ENCODE data around the gene FKBP7. TPM values are rescaled to one million over a fixed set of nuclear protein-coding genes. Genes with fewer than 3 reads are reported as not detected.

The FKBP7 gene
- total RNA-seq, 1 experiment from 2014 or later = 4.8 TPM

GRCh38 chr2:178485356-178485755 is 7.0 kb upstream of the FKBP7 start:
- H3K79me2 ChIP-seq (ENCODE audit: insufficient read depth, low read length) = peaks cover 3% of the 10 kb centered on the region; the same call in 1 of the 2 replicates
- WGBS (ENCODE audit: extremely low coverage, insufficient read length, low lambda C conversion rate) = no CpG with 5 or more reads among the region's 3 CpGs

More at GRCh38 chr2:178485356-178485755, 7.0 kb upstream of the FKBP7 start:
- peaks cover 0 to 10% (median 4%) of the 10 kb centered on the region in 3 experiments; a peak in 3 of 7 replicates for H3K36me3 Mint-ChIP-seq (ENCODE audit: insufficient read depth in 1 of 3, low read depth in 3 of 3)
- no peak overlapping the region for H3K4ac ChIP-seq (ENCODE audit: low read depth, low read length)
- H3K9ac ChIP-seq (ENCODE audit: extremely low read depth, insufficient read length, low read length) = no peak overlapping the region
- no peaks in the 10 kb centered on the region for H3K9me3 ChIP-seq (ENCODE audit: control insufficient read depth, low read depth, low read length)
- H2AK5ac ChIP-seq (ENCODE audit: insufficient read length, low read length) = no peak overlapping the region
- H3T11ph ChIP-seq (ENCODE audit: low read length) = no peak overlapping the region
- H3K27ac Mint-ChIP-seq = no peak overlapping the region
- H2BK120ac ChIP-seq (ENCODE audit: low read depth, low read length, poor library complexity, severe bottlenecking) = no peak overlapping the region
- H3K4me1 Mint-ChIP-seq = peaks cover 17 to 19% of the 10 kb centered on the region in 2 experiments
- peaks cover 3% of the 10 kb centered on the region for H3K79me1 ChIP-seq (ENCODE audit: insufficient read depth, low read depth, low read length, poor library complexity, severe bottlenecking)
- no peak overlapping the region for H3K4me3 Mint-ChIP-seq
- no peak overlapping the region for H4K91ac ChIP-seq (ENCODE audit: insufficient read length, low read depth, low read length)
- H4K5ac ChIP-seq (ENCODE audit: insufficient read length, low read depth, low read length) = no peak overlapping the region
- no peak overlapping the region for H3K27ac ChIP-seq (ENCODE audit: insufficient read length, low read depth, low read length)
- TF ChIP-seq CTCF (conservative IDR thresholded peaks at IDR 0.05) = no peak
- H2BK5ac ChIP-seq (ENCODE audit: insufficient read length, low read length) = no peak overlapping the region
- no peak overlapping the region for H3K4me2 ChIP-seq (ENCODE audit: insufficient read depth, insufficient read length, low read length)
- H2AFZ ChIP-seq (ENCODE audit: low read length) = no peak overlapping the region
- no peak overlapping the region for H3K18ac ChIP-seq (ENCODE audit: insufficient read length, low read depth, low read length)
- DNase-seq = no peak
- no peak overlapping the region for H3K56ac ChIP-seq (ENCODE audit: insufficient read length, low read depth, low read length)
- H3K9me3 Mint-ChIP-seq = no peaks in the 10 kb centered on the region; a peak in 1 of 5 replicates
- no peaks in the 10 kb centered on the region for H3K23me2 ChIP-seq (ENCODE audit: insufficient read length, low read depth, low read length, poor library complexity, severe bottlenecking)
- no peaks in the 10 kb centered on the region for H3K27me3 Mint-ChIP-seq (ENCODE audit: low read depth)
- H3K27me3 ChIP-seq (ENCODE audit: insufficient read depth, low read length) = no peaks in the 10 kb centered on the region
- H3K14ac ChIP-seq (ENCODE audit: insufficient read depth, low read length) = no peak overlapping the region
- no peak overlapping the region for H2BK20ac ChIP-seq (ENCODE audit: low read depth, low read length, poor library complexity, severe bottlenecking)
- H3K23ac ChIP-seq (ENCODE audit: insufficient read length, low read depth, low read length) = no peak overlapping the region
- no peak overlapping the region for H4K8ac ChIP-seq (replicated peaks; ENCODE audit: insufficient read length, low read depth, low read length)
- H2BK12ac ChIP-seq (ENCODE audit: insufficient read length, low read depth, low read length) = no peak overlapping the region
- H4K20me1 ChIP-seq (ENCODE audit: control insufficient read depth, insufficient read depth, insufficient read length) = no peaks in the 10 kb centered on the region
- no peak overlapping the region for H2BK15ac ChIP-seq (ENCODE audit: low read depth, low read length)
- H3K4me1 ChIP-seq (ENCODE audit: insufficient read depth, low read length) = peaks cover 3% of the 10 kb centered on the region; the same call in 1 of the 2 replicates
